Calu3 (cell line): ENCODE measurements around the gene PRPH. TPM values are rescaled to one million over a fixed set of nuclear protein-coding genes. Genes with fewer than 3 reads are reported as not detected.
A peak's percentile ranks its signal among the peaks of the same experiment; 100 is the strongest.

ENCODE experiments used
- BruUV-seq: library from RNA; stranded (reverse); fragments of 400-500 nt; replicated peaks from 2 replicates; lab custom pipeline; 2021; lab: Mats Ljungman, UMichigan
- CTCF ChIA-PET: fragments of 300-600 bp; sonication (Branson Sonifier 250); formaldehyde crosslinking; loops from one replicate; lab custom pipeline; 2022; ENCODE audit warnings: antibody characterized with exemption; lab: Charles Lee
- DNase-seq: peaks from one replicate; pipeline ENCODE4 v3.0.0; 2022
- H3K27ac Mint-ChIP-seq: one replicate; pipeline ENCODE4 v1.8.0; 2022; ENCODE audit warnings: mixed read lengths; ENCODE audit not compliant: unreplicated experiment
- H3K27me3 Mint-ChIP-seq: one replicate; pipeline ENCODE4 v1.8.0; 2022; ENCODE audit warnings: mixed read lengths; ENCODE audit not compliant: unreplicated experiment
- H3K36me3 Mint-ChIP-seq: one replicate; pipeline ENCODE4 v1.8.0; 2022; ENCODE audit warnings: mild to moderate bottlenecking, moderate library complexity, mixed read lengths; ENCODE audit not compliant: insufficient read depth, unreplicated experiment
- H3K4me1 Mint-ChIP-seq: one replicate; pipeline ENCODE4 v1.8.0; 2022; ENCODE audit warnings: mild to moderate bottlenecking, low read depth, mixed read lengths; ENCODE audit not compliant: unreplicated experiment
- H3K4me3 Mint-ChIP-seq: one replicate; pipeline ENCODE4 v1.8.0; 2022; ENCODE audit warnings: mild to moderate bottlenecking, low read depth, moderate library complexity, mixed read lengths; ENCODE audit not compliant: unreplicated experiment
- H3K9me3 Mint-ChIP-seq: one replicate; pipeline ENCODE4 v1.8.0; 2022; ENCODE audit warnings: low read depth, mixed read lengths; ENCODE audit not compliant: unreplicated experiment
- intact Hi-C: fragments of 100-400 bp; cut with micrococcal nuclease; formaldehyde crosslinking; loops from one replicate; pipeline ENCODE4 v1.10.0; 2022; ENCODE audit not compliant: unreplicated experiment
- total RNA-seq: library from RNA; stranded (reverse); gene quantifications from 2 replicates; pipeline ENCODE4 v1.2.3, GENCODE V29; 2022
- TF ChIP-seq, protein P1 (sequence below): fragments of 200-600 bp; IDR thresholded peaks from one replicate; pipeline ENCODE4 v1.8.0; 2022; ENCODE audit warnings: antibody characterized with exemption; ENCODE audit not compliant: unreplicated experiment

The PRPH gene
- total RNA-seq, 1 experiment from 2014 or later, result not detected

DNA sequence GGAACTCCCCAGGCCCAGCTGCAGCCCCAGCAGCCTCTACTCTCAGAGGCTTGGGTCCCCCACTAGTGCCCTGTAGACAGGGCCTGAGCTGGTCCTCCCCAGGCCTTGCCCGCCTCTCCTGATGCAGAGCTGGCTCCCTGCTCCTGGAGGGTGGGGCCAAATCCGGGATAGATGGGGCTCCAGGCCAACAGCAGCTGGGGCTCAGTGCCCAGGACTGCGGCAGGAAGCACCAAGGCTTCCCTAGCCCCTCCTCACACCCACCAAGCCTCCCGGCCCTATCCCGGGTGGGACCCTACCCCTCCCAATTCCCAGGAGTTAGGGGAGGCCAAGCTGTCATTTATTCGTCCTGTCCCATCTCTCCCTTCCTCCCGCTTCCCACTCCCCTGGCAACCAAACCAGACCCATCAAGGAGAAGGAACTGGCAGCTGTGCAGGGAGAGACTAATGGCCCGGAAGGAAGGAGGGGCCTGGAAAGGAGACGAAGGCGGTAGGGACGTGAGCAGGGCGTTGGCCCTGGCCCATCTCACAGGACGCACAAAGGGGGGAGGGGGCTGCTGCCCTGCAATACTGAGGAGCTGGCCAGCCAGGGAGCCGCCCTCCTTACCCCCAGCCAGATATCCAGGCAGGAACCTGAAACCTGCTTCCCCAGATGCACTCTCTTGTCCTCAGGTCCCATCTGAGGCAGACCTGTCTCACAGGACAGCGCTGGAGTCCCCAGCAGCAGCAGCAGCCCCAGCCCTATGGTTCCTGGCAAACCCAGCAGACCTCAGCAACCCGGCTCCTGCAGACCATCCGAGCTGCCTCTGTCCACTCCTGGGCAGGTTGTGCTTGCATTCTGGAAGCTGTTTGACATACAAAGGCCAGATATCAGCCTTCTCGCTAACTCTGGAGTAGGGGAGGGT lies 1.6 kb upstream of the PRPH start:
- BruUV-seq, result no TSS peak
- DNase-seq, result no peak
- Mint-ChIP-seq H3K27ac (no peak overlapping the region), H3K4me1 (peaks cover 15% of the 10 kb centered on the region), H3K36me3 (peaks cover 5% of the 10 kb centered on the region), H3K9me3 (no peaks in the 10 kb centered on the region), H3K27me3 (peaks cover 29% of the 10 kb centered on the region), H3K4me3 (no peak overlapping the region)
- TF ChIP-seq, protein P1, sequence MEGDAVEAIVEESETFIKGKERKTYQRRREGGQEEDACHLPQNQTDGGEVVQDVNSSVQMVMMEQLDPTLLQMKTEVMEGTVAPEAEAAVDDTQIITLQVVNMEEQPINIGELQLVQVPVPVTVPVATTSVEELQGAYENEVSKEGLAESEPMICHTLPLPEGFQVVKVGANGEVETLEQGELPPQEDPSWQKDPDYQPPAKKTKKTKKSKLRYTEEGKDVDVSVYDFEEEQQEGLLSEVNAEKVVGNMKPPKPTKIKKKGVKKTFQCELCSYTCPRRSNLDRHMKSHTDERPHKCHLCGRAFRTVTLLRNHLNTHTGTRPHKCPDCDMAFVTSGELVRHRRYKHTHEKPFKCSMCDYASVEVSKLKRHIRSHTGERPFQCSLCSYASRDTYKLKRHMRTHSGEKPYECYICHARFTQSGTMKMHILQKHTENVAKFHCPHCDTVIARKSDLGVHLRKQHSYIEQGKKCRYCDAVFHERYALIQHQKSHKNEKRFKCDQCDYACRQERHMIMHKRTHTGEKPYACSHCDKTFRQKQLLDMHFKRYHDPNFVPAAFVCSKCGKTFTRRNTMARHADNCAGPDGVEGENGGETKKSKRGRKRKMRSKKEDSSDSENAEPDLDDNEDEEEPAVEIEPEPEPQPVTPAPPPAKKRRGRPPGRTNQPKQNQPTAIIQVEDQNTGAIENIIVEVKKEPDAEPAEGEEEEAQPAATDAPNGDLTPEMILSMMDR, result no peak
- intact Hi-C loops, result no loop called here
- CTCF ChIA-PET, result no interaction called here

DNA sequence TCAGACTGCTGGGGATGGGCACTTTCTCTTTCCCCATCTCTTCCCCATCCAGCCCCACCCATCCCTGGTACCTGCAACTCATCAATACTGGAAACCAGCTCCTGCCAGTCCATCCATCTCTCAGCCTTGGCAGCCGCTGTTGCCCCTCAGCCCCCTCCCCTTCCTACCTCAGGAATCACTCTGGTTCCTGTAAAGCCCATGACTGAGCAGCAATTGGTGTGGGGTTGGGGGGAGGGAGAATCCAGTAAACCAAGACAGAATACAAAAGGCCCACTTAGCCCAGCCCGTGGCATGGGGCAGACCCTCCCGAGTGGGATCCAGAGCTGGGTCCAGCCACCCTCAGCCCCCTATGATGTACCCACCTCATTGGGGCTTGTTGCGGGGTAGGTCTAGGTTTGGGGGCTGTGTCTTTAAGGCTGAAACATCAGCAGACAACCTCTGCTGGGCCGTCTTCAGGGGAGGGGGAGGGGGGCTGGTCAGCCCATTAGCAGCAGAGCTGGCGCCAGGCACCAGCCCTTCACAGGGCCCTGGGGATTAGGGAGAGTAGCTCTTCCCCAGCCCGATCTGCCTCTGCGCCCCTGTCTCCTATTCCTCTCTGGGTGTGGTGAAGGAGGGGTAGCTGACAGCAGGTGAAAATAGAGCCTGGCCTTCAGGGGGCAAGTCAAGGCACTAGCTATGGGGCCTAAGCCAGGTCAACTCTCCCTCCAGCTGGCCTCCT lies 702 bp upstream of the PRPH start:
- peaks cover 11% of the 10 kb centered on the region for H3K36me3 Mint-ChIP-seq
- H3K4me1 Mint-ChIP-seq, result peaks cover 23% of the 10 kb centered on the region
- intact Hi-C loops, result no loop called here
- peaks cover 27% of the 10 kb centered on the region for H3K27me3 Mint-ChIP-seq
- no TSS peak for BruUV-seq
- no peak for DNase-seq
- H3K27ac Mint-ChIP-seq, result no peak overlapping the region
- CTCF ChIA-PET, result no interaction called here
- no peak overlapping the region for H3K4me3 Mint-ChIP-seq
- TF ChIP-seq, protein P1, result no peak
- no peaks in the 10 kb centered on the region for H3K9me3 Mint-ChIP-seq

DNA sequence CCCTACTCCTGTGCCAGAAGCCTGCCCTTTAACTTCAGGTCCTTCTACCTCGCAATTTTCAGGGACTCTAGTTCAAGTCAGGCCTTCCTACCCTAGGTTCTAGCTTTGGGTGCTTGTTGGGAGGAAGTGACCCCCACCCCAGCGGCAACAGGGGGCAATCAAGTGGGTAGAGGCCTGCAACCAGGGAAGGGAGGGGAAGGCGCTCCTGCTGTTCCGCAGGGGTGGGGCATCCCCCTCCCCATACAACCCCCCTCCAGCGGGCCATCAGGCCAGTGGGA lies 204 bp upstream of the PRPH start:
- no peaks in the 10 kb centered on the region for H3K9me3 Mint-ChIP-seq
- TF ChIP-seq, protein P1, result no peak
- CTCF ChIA-PET, result interaction anchor here (1.0 kb wide), 1 partner anchor 196 kb away, joined by 5 read pairs; no protein-coding TSS in a partner anchor
- H3K4me3 Mint-ChIP-seq, result no peak overlapping the region
- no peak overlapping the region for H3K27ac Mint-ChIP-seq
- peaks cover 23% of the 10 kb centered on the region for H3K4me1 Mint-ChIP-seq
- peaks cover 27% of the 10 kb centered on the region for H3K27me3 Mint-ChIP-seq
- intact Hi-C loops, result no loop called here
- H3K36me3 Mint-ChIP-seq, result peaks cover 11% of the 10 kb centered on the region
- DNase-seq, result no peak
- no TSS peak for BruUV-seq

DNA sequence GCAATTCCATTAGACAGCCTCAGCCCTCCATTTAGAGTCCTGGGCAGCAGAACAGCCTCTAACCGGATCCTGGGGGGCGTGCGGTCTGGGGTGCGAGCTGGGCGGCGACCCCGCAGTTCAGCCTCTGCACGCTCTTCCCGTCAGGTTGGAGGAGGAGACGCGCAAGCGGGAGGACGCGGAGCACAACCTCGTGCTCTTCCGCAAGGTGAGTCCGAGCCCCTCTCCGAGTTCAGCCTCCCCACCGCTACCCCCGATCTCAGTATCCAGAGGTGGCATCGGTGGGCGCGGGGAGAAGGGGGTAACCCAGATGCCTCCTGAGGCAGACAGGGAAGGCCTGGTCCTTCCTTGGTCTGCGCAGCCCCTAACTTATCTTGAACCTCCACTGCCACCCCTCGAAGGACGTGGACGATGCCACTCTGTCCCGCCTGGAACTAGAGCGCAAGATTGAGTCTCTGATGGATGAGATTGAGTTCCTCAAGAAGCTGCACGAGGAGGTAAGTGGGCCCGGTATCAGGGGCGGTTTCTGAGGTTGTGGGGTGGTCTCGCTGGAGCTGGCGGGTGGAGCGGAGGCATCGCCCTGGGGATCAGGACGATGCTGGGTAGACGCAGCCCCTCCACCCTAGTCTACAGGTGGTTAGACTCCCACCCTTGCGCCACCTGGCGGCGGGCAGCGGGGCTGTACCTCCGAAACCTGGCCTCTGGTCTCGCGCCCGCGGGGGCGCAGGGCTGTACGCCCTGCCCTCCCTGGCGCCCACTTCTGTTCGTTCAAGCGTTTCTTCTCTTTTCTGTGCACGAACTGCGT lies 1.3 kb downstream of the PRPH start:
- intact Hi-C loops, result no loop called here
- TF ChIP-seq, protein P1, result peak; percentile 83
- peak overlapping the region; percentile 60 for H3K4me3 Mint-ChIP-seq
- H3K27ac Mint-ChIP-seq, result no peak overlapping the region
- BruUV-seq, result no TSS peak
- DNase-seq, result peak; percentile 74
- CTCF ChIA-PET, result interaction anchor here (1.2 to 1.6 kb wide), 5 partner anchors 27 to 219 kb away, joined by 3 to 12 read pairs (median 7); partner anchors contain the start of gene TROAP
- no peaks in the 10 kb centered on the region for H3K9me3 Mint-ChIP-seq
- H3K27me3 Mint-ChIP-seq, result peaks cover 24% of the 10 kb centered on the region
- peaks cover 11% of the 10 kb centered on the region for H3K36me3 Mint-ChIP-seq
- peaks cover 23% of the 10 kb centered on the region for H3K4me1 Mint-ChIP-seq
